IMR-90 (cell line): ENCODE results near the gene PRCP. TPM values are rescaled to one million over a fixed set of nuclear protein-coding genes. Genes with fewer than 3 reads are reported as not detected.
A peak's percentile ranks its signal among the peaks of the same experiment; 100 is the strongest.

Source experiments
- ATAC-seq: fragments of 200-7000 bp; cut with Tn5 transposase; 2 replicates; pipeline ENCODE4 v1.9.1; 2020; ENCODE audit warnings: low read depth, mild to moderate bottlenecking, moderate library complexity
- BruUV-seq: library from RNA; stranded (reverse); fragments of 400-500 nt; replicated peaks from 2 replicates; lab custom pipeline; 2021; lab: Mats Ljungman, UMichigan
- CTCF ChIA-PET: fragments of 300-600 bp; formaldehyde crosslinking; extraction: SDS; loops from one replicate; lab custom pipeline; 2021; ENCODE audit warnings: antibody characterized with exemption; lab: Yijun Ruan, JAX
- POLR2A ChIA-PET: fragments of 300-600 bp; sonication (Branson Sonifier 250); formaldehyde crosslinking; loops from one replicate; lab custom pipeline; 2022; ENCODE audit warnings: antibody characterized with exemption; ENCODE audit not compliant: unreplicated experiment; lab: Charles Lee
- DNase-seq: peaks from one replicate; pipeline ENCODE4 v3.0.0; 2013
- H2AFZ ChIP-seq: replicated peaks from 2 replicates; pipeline ENCODE3; 2013; ENCODE audit warnings: low read length, mild to moderate bottlenecking; ENCODE audit not compliant: poor library complexity
- H2AK5ac ChIP-seq: 2 replicates; pipeline ENCODE4 v1.6.1; 2013; ENCODE audit warnings: low read depth, low read length, inconsistent platforms
- H2AK9ac ChIP-seq: replicated peaks from 2 replicates; pipeline ENCODE3; 2013; ENCODE audit warnings: mild to moderate bottlenecking, low read depth, low read length, moderate library complexity; ENCODE audit not compliant: poor library complexity
- H2BK120ac ChIP-seq: 2 replicates; pipeline ENCODE4 v1.6.1; 2013; ENCODE audit warnings: low read depth, low read length, inconsistent platforms
- H2BK15ac ChIP-seq: 3 replicates; pipeline ENCODE4 v1.6.1; 2013; ENCODE audit warnings: low read depth, low read length, inconsistent platforms
- H2BK20ac ChIP-seq: 2 replicates; pipeline ENCODE4 v1.6.1; 2013; ENCODE audit warnings: low read depth, mild to moderate bottlenecking, inconsistent platforms, low read length, moderate library complexity
- H2BK5ac ChIP-seq: 2 replicates; pipeline ENCODE4 v1.6.1; 2013; ENCODE audit warnings: mild to moderate bottlenecking, low read depth, low read length, inconsistent platforms; ENCODE audit not compliant: poor library complexity, severe bottlenecking
- H3K14ac ChIP-seq: replicated peaks from 2 replicates; pipeline ENCODE4 v1.6.1; 2013; ENCODE audit warnings: low read depth, low read length, inconsistent platforms
- H3K18ac ChIP-seq: 2 replicates; pipeline ENCODE4 v1.6.1; 2013; ENCODE audit warnings: low read depth, low read length, control low read depth
- H3K23ac ChIP-seq: 2 replicates; pipeline ENCODE4 v1.6.1; 2013; ENCODE audit warnings: low read depth, low read length, inconsistent platforms
- H3K27ac ChIP-seq: 2 replicates; pipeline ENCODE4 v1.5.1; 2013; ENCODE audit warnings: mild to moderate bottlenecking, control low read depth, low read length; ENCODE audit not compliant: insufficient read depth
- H3K27me3 ChIP-seq: 2 replicates; pipeline ENCODE4 v1.6.1; 2013; ENCODE audit warnings: low read length; ENCODE audit not compliant: control insufficient read depth, insufficient read depth
- H3K36me3 ChIP-seq: 2 replicates; pipeline ENCODE4 v1.6.1; 2013; ENCODE audit warnings: low read length, mixed read lengths; ENCODE audit not compliant: control insufficient read depth, insufficient read depth
- H3K4ac ChIP-seq: 2 replicates; pipeline ENCODE4 v1.6.1; 2013; ENCODE audit warnings: low read depth, low read length, inconsistent platforms
- H3K4me1 ChIP-seq: 2 replicates; pipeline ENCODE4 v1.6.1; 2013; ENCODE audit warnings: low read length, mixed read lengths; ENCODE audit not compliant: control insufficient read depth, insufficient read depth
- H3K4me2 ChIP-seq: 2 replicates; pipeline ENCODE4 v1.6.1; 2013; ENCODE audit warnings: low read depth, mild to moderate bottlenecking, control low read depth, low read length, moderate library complexity
- H3K4me3 ChIP-seq: 2 replicates; pipeline ENCODE4 v1.5.1; 2013; ENCODE audit warnings: low read depth, mild to moderate bottlenecking, control low read depth, low read length, moderate library complexity; ENCODE audit not compliant: insufficient read depth
- H3K56ac ChIP-seq: 2 replicates; pipeline ENCODE4 v1.6.1; 2013; ENCODE audit warnings: low read length, inconsistent platforms; ENCODE audit not compliant: insufficient read depth; ENCODE audit errors: extremely low read depth
- H3K79me1 ChIP-seq, 2 experiments: 2 replicates each; pipeline ENCODE4 v1.6.1; 2013; ENCODE audit warnings: low read length in 2 of 2, inconsistent platforms in 1 of 2, low read depth in 1 of 2
- H3K9ac ChIP-seq: 2 replicates; pipeline ENCODE4 v1.6.1; 2013; ENCODE audit warnings: low read depth, low read length, control low read depth
- H3K9me1 ChIP-seq: 2 replicates; pipeline ENCODE4 v1.6.1; 2013; ENCODE audit warnings: low read length, inconsistent platforms; ENCODE audit not compliant: insufficient read depth
- H3K9me3 ChIP-seq: 2 replicates; pipeline ENCODE4 v1.6.1; 2013; ENCODE audit warnings: low read length; ENCODE audit not compliant: control insufficient read depth, insufficient read depth
- H4K20me1 ChIP-seq: 2 replicates; pipeline ENCODE4 v1.6.1; 2013; ENCODE audit warnings: low read length, inconsistent platforms; ENCODE audit not compliant: insufficient read depth
- H4K5ac ChIP-seq: 2 replicates; pipeline ENCODE4 v1.6.1; 2013; ENCODE audit warnings: mild to moderate bottlenecking, low read depth, low read length, control low read depth
- H4K8ac ChIP-seq, 2 experiments: 2 replicates each; pipeline ENCODE4 v1.6.1; 2013; ENCODE audit warnings: low read depth in 2 of 2, low read length in 2 of 2, control low read depth in 1 of 2, inconsistent platforms in 1 of 2
- H4K91ac ChIP-seq: 2 replicates; pipeline ENCODE4 v1.6.1; 2013; ENCODE audit warnings: low read depth, low read length, inconsistent platforms; ENCODE audit not compliant: insufficient read depth
- CEBPB ChIP-seq: IDR thresholded peaks from 2 replicates; pipeline ENCODE4 v1.6.1; 2012; ENCODE audit warnings: low read depth, low read length, improper control_type of control experiment
- CHD1 ChIP-seq: IDR thresholded peaks from 2 replicates; pipeline ENCODE4 v1.6.1; 2012; ENCODE audit warnings: low read depth, low read length, improper control_type of control experiment
- CTCF ChIP-seq: conservative IDR thresholded peaks from 2 replicates; pipeline ENCODE4 v1.5.1; 2012; ENCODE audit warnings: mild to moderate bottlenecking, low read depth, low read length, improper control_type of control experiment
- ELK1 ChIP-seq: fragments of 150-350 bp; IDR thresholded peaks from 2 replicates; pipeline ENCODE4 v1.6.1; 2016; ENCODE audit warnings: low read depth, mild to moderate bottlenecking, low read length, moderate library complexity, borderline replicate concordance
- NFE2L2 ChIP-seq: fragments of 150-350 bp; IDR thresholded peaks from 2 replicates; pipeline ENCODE4 v1.6.1; 2016; ENCODE audit warnings: low read depth, mild to moderate bottlenecking, low read length
- USF2 ChIP-seq: fragments of 150-350 bp; IDR thresholded peaks from 2 replicates; pipeline ENCODE4 v1.6.1; 2017; ENCODE audit warnings: mild to moderate bottlenecking, antibody characterized with exemption, low read length, low read depth
- WGBS, 2 experiments: methylation state at CpG; one replicate each; pipeline versions ENCODE4 v1.1.5 to v1.1.7; 2013; ENCODE audit warnings: missing lambda C conversion rate in 2 of 2; ENCODE audit not compliant: insufficient read length in 1 of 2; ENCODE audit errors: extremely low coverage in 2 of 2; 5-methylcytosine and 5-hydroxymethylcytosine counted together
- dilution Hi-C: fragments of 300-500 bp; cut with HindIII; formaldehyde crosslinking; loops from one replicate; pipeline ENCODE4 v1.14.3; 2018; ENCODE audit warnings: low sequenced_read_pairs; ENCODE audit not compliant: unreplicated experiment
- in situ Hi-C: fragments of 300-500 bp; cut with MboI; formaldehyde crosslinking; loops from 3 replicates; pipeline ENCODE4 v1.14.3; 2019; ENCODE audit warnings: low sequenced_read_pairs, inconsistent platforms, mixed read lengths
- intact Hi-C: fragments of 100-400 bp; cut with micrococcal nuclease; formaldehyde crosslinking; loops from 2 replicates; pipeline ENCODE4 v1.10.0; 2022
- polyA plus RNA-seq, 3 experiments: library from polyadenylated mRNA; depleted of rRNA; stranded (reverse); fragments of >200 nt; gene quantifications; 2 replicates each; pipeline ENCODE4 v1.2.3, GENCODE V29; 2012; ENCODE audit warnings: low replicate concordance in 1 of 3
- total RNA-seq: library from RNA; depleted of rRNA; stranded (reverse); fragments of >200 nt; gene quantifications from 2 replicates; pipeline ENCODE4 v1.2.3, GENCODE V29; 2012

PRCP gene
- total and polyA plus RNA-seq, 2 of the 4 experiments (the other 2 are of a cell fraction) = 31.7 to 64.9 TPM

GRCh38 chr11:82859750-82860149, 40.5 kb downstream of the PRCP start:
- no CpG with 5 or more reads among the region's 2 CpGs for WGBS, 2 experiments
- TF ChIP-seq USF2 = no peak
- no peak for TF ChIP-seq NFE2L2
- no peak for TF ChIP-seq CTCF
- TF ChIP-seq CEBPB = no peak
- TF ChIP-seq ELK1 = no peak
- no peak for TF ChIP-seq CHD1
- CTCF ChIA-PET = interaction anchor here (1.3 to 1.5 kb wide), 2 partner anchors 8 to 31 kb away, joined by 3 to 9 read pairs; no protein-coding TSS in a partner anchor

More at GRCh38 chr11:82859750-82860149, 40.5 kb downstream of the PRCP start:
- no peak overlapping the region for H2AK5ac ChIP-seq
- intact Hi-C loops (no loop called here), dilution Hi-C loops (no loop called here), in situ Hi-C loops (no loop called here)
- H3K27ac ChIP-seq = no peak overlapping the region
- no peak overlapping the region for H2BK20ac ChIP-seq
- peaks cover 7% of the 10 kb centered on the region; the same call in 1 of the 2 replicates for H3K9me1 ChIP-seq
- no peak overlapping the region for H3K4ac ChIP-seq
- H3K4me2 ChIP-seq = no peak overlapping the region
- H4K91ac ChIP-seq = no peak overlapping the region
- H3K27me3 ChIP-seq = no peaks in the 10 kb centered on the region
- H2AFZ ChIP-seq = no peak overlapping the region
- H2BK5ac ChIP-seq = peak overlapping the region; percentile 97
- DNase-seq (no peak), ATAC-seq (no peak)
- POLR2A ChIA-PET = no interaction called here
- no peak overlapping the region for H3K18ac ChIP-seq
- peaks cover 7 to 15% of the 10 kb centered on the region in 2 experiments for H3K79me1 ChIP-seq
- H3K4me3 ChIP-seq = no peak overlapping the region
- no peaks in the 10 kb centered on the region for H3K9me3 ChIP-seq
- no peak overlapping the region for H3K56ac ChIP-seq
- no peak overlapping the region for H4K5ac ChIP-seq
- H2BK15ac ChIP-seq = no peak overlapping the region
- no peaks in the 10 kb centered on the region for H4K20me1 ChIP-seq
- H3K23ac ChIP-seq = no peak overlapping the region
- H3K36me3 ChIP-seq = no peaks in the 10 kb centered on the region
- H3K14ac ChIP-seq = no peak overlapping the region
- no TSS peak for BruUV-seq
- peak overlapping the region; percentile 16 for H2BK120ac ChIP-seq
- H3K4me1 ChIP-seq = peaks cover 5% of the 10 kb centered on the region
- H2AK9ac ChIP-seq = no peak overlapping the region
- no peak overlapping the region for H4K8ac ChIP-seq
- no peak overlapping the region for H3K9ac ChIP-seq
